NCI-H226 (cell line): ENCODE results near the gene SLC29A3.
"Not testable (repeated sequence)": the region's sequence is repeated elsewhere in the genome, so short reads cannot be mapped to it uniquely, and the experiment has no call there.

Experiments
- DNase-seq: peaks from one replicate; pipeline ENCODE4 v3.0.0-alpha.2; 2015

Gene SLC29A3

DNA sequence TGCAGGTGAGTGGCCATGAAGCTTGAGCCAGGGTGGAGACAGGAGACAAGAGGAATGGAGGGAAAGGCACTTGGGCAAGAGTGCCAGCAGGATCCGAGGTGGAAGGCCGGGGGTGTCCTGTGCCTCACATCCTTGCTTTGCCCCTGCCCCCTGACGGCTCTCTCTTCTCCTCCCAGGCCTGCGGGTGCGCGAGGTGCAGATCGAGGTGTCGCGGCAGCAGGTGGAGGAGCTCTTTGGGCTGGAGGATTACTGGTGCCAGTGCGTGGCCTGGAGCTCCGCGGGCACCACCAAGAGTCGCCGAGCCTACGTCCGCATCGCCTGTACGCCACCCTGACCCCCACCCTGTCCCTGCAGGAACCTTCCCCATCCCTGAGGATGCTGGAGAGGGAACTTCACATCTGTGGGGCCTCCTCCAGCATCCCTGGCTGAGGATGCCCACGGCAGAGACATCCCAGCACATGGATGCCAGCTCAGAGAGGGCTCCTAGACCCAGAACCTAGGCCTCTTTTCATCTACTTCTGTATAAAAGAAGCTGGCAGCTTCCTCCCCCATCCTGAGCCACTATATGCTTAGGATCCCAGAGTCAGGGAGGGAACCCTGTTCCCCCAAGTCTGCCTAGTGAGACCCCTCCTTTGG, 34.4 kb upstream of the SLC29A3 start:
- DNase-seq: no peak

DNA sequence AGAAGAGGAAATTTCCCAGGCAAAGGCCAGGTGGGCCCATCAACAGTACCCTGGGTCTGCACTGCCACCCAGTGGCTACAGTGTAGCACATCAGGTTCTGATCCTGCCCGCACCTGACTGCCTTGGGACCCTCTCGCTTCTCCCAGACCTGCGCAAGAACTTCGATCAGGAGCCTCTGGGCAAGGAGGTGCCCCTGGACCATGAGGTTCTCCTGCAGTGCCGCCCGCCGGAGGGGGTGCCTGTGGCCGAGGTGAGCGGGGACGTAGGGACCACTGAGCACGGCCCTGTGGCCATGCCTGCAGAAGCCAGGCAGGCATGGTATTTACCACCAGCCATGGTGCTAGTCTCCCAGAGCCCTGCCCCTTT, 33.9 kb upstream of the SLC29A3 start:
- no peak for DNase-seq

- DNase-seq: no peak
Measured at GRCh38 chr10:71285986-71286385, 33.1 kb upstream of the SLC29A3 start.

- no peak for DNase-seq
Measured at GRCh38 chr10:71286521-71287294, 32.4 kb upstream of the SLC29A3 start.

DNA sequence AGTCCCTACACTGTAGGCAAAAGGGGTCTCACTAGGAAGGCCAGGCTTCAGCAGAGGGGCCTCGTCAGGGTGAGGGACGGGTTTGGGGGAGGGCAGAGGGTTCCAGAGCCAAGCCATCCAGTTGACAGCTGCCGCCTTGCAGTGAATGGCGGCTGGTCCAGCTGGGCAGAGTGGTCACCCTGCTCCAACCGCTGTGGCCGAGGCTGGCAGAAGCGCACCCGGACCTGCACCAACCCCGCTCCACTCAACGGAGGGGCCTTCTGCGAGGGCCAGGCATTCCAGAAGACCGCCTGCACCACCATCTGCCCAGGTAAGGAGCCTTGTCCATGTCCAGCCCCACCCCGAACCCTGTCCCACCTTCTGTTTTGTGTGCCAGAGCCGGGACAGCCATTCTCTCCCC, 31.6 kb upstream of the SLC29A3 start:
- no peak for DNase-seq

DNA sequence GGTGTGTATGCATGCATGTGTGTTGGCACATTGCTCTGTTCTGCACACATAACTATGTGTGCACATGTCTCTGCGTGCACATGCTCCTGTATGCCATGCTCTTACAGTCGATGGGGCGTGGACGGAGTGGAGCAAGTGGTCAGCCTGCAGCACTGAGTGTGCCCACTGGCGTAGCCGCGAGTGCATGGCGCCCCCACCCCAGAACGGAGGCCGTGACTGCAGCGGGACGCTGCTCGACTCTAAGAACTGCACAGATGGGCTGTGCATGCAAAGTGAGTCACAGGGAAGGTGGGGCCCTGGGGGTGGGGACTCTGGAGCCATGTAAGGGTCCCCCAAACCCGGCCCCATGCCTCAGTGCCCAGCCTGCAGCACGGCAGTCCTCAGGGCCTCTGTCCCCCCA, 30.6 kb upstream of the SLC29A3 start:
- no peak for DNase-seq

DNA sequence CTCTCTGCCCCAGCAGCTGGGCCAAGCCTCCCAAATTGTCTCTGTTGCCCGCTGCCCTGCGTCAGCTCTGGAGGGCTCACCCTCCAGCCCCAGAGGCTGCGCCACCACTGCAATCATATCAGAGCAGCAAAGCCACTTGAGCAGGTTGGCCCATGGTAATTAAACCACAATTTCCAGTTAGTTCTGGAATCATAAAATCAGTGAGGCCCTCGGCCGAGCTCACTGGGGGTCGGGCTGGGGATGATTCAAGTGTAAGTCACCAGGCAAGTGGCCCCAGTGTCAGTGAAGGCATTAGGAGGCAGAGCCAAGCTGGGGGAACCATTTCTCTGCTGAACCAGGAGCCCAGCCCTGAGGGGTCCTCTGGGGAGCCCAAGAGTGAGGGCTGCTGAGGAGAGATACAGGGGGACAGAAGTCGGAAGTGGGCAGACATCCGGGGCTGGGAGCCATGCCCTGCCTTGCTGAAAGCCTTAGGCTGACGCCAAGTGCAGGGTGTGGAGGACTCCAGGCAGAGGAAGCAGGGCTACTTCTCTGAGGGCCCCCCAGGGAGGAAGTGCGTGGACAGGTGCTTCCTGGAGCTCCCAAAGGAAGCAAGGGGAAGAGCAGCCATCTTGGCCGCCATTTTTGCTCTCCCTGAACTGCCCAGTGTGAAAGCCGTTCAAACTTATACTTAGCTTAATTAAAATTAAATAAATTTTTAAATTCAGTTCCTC, 29.5 kb upstream of the SLC29A3 start:
- DNase-seq: no peak

- no peak for DNase-seq
Measured at GRCh38 chr10:71290331-71290730, 28.7 kb upstream of the SLC29A3 start.

DNA sequence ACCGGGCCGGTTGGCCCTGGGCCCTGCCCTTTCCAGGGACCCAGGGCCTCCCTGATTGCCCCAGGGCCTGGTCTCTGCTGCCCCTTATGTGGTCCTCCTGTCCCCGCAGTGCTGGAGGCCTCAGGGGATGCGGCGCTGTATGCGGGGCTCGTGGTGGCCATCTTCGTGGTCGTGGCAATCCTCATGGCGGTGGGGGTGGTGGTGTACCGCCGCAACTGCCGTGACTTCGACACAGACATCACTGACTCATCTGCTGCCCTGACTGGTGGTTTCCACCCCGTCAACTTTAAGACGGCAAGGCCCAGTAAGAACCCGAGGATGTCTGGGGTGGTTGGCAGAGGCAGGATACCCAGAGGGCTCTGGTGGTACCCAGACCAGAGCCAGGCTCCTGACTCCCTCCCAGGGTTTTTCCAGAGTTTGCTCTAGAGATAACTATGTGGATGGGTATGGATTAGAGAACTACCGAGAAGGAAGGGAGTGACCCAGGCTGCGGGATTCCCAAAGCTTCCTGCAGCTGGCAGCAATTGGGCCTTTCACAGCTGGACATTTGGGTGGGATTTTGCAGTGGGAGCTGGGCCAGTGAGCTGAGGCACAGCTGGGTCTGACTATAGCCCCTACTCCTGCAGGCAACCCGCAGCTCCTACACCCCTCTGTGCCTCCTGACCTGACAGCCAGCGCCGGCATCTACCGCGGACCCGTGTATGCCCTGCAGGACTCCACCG, 28.1 kb upstream of the SLC29A3 start:
- DNase-seq: no peak

DNA sequence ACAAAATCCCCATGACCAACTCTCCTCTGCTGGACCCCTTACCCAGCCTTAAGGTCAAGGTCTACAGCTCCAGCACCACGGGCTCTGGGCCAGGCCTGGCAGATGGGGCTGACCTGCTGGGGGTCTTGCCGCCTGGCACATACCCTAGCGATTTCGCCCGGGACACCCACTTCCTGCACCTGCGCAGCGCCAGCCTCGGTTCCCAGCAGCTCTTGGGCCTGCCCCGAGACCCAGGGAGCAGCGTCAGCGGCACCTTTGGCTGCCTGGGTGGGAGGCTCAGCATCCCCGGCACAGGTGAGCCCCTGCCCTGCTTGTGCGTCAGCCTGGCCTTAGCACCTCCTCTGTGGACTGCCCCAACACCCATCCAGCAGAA, 27.5 kb upstream of the SLC29A3 start:
- DNase-seq: no peak

- no peak for DNase-seq
Measured at GRCh38 chr10:71292624-71293445, 26.2 kb upstream of the SLC29A3 start.

- no peak for DNase-seq
Measured at GRCh38 chr10:71293446-71294084, 25.5 kb upstream of the SLC29A3 start.

GRCh38 chr10:71294091-71294561, 24.9 kb upstream of the SLC29A3 start:
- DNase-seq: peak; percentile 36

GRCh38 chr10:71294856-71295255, 24.2 kb upstream of the SLC29A3 start:
- no peak for DNase-seq

DNA sequence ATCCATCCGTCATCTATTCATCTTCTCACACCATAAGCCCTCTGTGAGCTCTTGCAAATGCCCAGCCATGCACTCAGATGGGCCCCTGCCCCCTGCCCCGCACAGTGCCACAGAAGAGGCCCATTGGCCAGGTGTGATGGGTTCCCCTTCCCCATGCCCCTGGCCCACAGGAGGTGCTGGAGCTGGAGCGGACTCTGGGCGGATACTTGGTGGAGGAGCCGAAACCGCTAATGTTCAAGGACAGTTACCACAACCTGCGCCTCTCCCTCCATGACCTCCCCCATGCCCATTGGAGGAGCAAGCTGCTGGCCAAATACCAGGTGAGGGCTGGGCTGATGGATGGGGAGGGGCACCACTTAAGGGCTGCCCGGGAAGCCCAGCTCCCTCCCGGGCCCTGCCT, 23.4 kb upstream of the SLC29A3 start:
- no peak for DNase-seq

DNA sequence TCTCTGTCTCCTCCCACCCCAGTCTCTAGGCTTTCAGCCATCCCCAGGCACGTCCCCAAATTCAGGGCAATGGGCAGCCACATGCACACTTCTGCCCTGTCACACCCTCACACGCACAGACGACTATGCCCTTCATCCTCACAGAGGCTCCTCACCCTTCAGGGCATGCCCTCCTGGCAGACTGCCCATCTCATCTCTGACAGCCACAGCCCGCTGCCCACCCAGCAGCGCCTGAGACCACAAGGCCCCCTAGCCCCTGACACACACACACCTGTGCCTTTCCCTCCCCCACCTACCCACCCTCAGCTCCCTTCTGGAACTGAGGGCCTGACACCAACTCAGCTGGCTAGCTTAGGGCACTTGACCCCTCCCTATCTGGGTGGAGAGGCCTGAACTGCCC, 23.0 kb upstream of the SLC29A3 start:
- DNase-seq: no peak

- not testable (repeated sequence) for DNase-seq
Measured at GRCh38 chr10:71296811-71297210, 22.2 kb upstream of the SLC29A3 start.

GRCh38 chr10:71297343-71297742, 21.7 kb upstream of the SLC29A3 start:
- no peak for DNase-seq

DNA sequence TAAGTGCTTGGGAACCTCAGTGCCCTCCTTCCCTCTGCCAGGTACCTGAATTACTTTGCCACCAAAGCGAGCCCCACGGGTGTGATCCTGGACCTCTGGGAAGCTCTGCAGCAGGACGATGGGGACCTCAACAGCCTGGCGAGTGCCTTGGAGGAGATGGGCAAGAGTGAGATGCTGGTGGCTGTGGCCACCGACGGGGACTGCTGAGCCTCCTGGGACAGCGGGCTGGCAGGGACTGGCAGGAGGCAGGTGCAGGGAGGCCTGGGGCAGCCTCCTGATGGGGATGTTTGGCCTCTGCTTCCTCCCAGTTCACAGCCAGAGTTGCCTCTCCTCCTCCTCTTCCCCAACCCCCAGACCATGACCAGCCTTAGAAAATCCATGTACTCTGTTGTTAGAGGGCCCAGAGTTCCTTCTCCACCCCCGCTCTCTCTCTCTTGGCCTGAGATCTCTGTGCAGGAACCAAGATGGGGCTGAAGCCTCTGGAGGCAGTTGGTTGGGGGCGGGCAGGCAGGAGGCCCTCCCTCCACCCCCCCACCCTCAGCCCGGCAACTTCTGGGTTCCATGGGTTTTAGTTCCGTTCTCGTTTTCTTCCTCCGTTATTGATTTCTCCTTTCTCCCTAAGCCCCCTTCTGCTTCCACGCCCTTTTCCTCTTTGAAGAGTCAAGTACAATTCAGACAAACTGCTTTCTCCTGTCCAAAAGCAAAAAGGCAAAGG, 19.8 kb upstream of the SLC29A3 start:
- no peak for DNase-seq

GRCh38 chr10:71300555-71301370, 18.3 kb upstream of the SLC29A3 start:
- DNase-seq: no peak
